ENCODE results near the gene CRB3. TPM values are rescaled to one million over a fixed set of nuclear protein-coding genes. Genes with fewer than 3 reads are reported as not detected.

The CRB3 gene
- total RNA-seq, 4 donors from 2014 or later, result 57.9 to 391 (median 229) TPM

DNA sequence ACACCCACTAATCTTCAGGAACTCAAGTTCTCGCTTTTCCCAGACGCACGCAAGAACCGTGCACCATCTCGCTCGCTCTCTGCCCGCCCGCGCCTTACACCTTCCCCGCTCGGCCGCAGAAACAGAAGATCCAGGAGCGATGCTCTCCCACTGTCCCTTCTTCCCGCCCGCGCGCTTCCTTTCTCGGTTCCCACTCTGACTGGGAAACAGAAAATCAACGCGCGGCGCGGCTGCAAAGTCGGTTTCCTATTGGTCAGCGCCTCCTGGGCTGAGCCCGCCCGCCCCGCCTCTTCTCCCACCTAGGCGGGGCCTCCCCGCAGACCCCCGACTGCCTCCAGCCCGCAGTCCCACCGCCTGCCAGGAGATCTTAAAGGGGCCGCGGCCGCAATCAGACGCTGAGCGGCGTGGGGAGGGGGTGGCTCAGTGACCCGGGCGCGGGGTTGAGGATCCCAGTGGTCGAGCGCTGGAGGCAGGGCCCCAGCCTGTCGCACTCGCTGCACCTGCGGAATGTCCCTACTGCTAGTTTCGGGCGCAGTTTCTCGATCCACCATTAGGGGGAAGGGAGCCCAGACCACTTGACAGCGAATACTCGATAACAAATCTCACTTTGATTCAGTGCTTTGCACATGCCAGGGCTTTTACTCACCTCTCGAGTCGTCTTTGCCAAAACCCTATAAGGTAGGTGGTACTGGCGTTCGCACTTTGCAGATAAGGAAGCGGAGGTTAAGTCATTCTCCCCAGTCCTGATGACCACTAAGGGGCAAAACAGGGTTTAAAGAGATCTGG, 3.8 kb upstream of the CRB3 start:
- TF ChIP-seq POLR2A (IDR thresholded peaks at IDR 0.05) (peak; percentile 77), EP300 (IDR thresholded peaks at IDR 0.05; ENCODE audit: low read depth) (no peak), CTCF (IDR thresholded peaks at IDR 0.05) (peak; percentile 61 to 94 (median 68)), POLR2AphosphoS5 (IDR thresholded peaks at IDR 0.05) (peak; percentile 1 to 72 (median 61))
- H3K9me3 ChIP-seq, result no peaks in the 10 kb centered on the region
- peaks cover 15% of the 10 kb centered on the region for H3K27me3 ChIP-seq
- peak overlapping the region; percentile 82 to 92 (median 90) for H3K27ac ChIP-seq
- peak; percentile 98 for DNase-seq
- 0 to 1% methylated on average over 3 to 56 of the region's 57 CpGs for WGBS, 2 donors (ENCODE audit: low coverage in 1 of 2)
- peaks cover 9 to 35% (median 27%) of the 10 kb centered on the region in 4 donors for H3K4me1 ChIP-seq
- intact Hi-C loops (cut with DNase I; ENCODE audit: low total_unique reads) (loop anchor here (5.0 kb wide), 1 partner anchor 1412 kb away; the partner anchor contains the start of gene PRR36), in situ Hi-C loops (cut with MboI; ENCODE audit: low pct_ligation_motif_present in 1 of 4, low pct_unique_long_range_greater_than_20kb in 1 of 4, low sequenced_read_pairs in 3 of 4) (no loop called here)
- peak overlapping the region; percentile 50 to 86 (median 77) for H3K4me3 ChIP-seq
- H3K36me3 ChIP-seq, result peaks cover 0 to under 1% (median 0%) of the 10 kb centered on the region in 4 donors

DNA sequence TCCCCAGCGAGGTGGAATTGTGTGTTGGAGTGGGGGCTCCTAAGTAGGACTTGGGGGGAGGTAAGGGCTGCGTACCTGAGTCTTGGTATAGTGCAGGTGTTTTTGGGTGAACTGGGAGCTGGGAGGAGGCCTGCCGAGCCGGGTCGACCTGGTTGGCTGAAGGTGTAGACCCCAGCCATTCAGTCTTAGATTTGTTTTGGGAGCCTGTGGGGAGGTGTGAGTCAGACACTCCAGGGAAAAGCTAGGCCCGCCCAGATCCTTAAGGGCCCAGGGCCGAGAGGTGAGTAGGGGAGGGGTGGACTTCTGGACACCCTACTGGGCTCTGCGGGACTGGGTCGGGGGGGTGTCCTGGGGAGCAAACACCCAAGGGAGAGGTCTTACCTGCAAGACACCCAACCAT, 935 bp downstream of the CRB3 start:
- peaks cover 0 to 5% (median 0%) of the 10 kb centered on the region in 4 donors for H3K36me3 ChIP-seq
- WGBS, 2 donors (ENCODE audit: low coverage in 1 of 2), result 20 to 32% methylated on average over 1 to 9 of the region's 9 CpGs
- DNase-seq, result peak; percentile 35
- peaks cover 0 to 21% (median 14%) of the 10 kb centered on the region in 4 donors for H3K4me1 ChIP-seq
- no peak for TF ChIP-seq EP300 (IDR thresholded peaks at IDR 0.05; ENCODE audit: low read depth)
- no peak for TF ChIP-seq POLR2A (IDR thresholded peaks at IDR 0.05)
- TF ChIP-seq POLR2AphosphoS5 (IDR thresholded peaks at IDR 0.05), result no peak
- TF ChIP-seq CTCF (IDR thresholded peaks at IDR 0.05), result no peak
- H3K4me3 ChIP-seq, result peak overlapping the region; percentile 25 to 57 (median 52)
- H3K9me3 ChIP-seq, result no peaks in the 10 kb centered on the region
- intact Hi-C loops (cut with DNase I; ENCODE audit: low total_unique reads), result no loop called here
- peak overlapping the region; percentile 83 to 89 (median 86) for H3K27ac ChIP-seq
- in situ Hi-C loops (cut with MboI; ENCODE audit: low pct_ligation_motif_present in 1 of 4, low pct_unique_long_range_greater_than_20kb in 1 of 4, low sequenced_read_pairs in 3 of 4), result no loop called here
- peaks cover 15% of the 10 kb centered on the region for H3K27me3 ChIP-seq

DNA sequence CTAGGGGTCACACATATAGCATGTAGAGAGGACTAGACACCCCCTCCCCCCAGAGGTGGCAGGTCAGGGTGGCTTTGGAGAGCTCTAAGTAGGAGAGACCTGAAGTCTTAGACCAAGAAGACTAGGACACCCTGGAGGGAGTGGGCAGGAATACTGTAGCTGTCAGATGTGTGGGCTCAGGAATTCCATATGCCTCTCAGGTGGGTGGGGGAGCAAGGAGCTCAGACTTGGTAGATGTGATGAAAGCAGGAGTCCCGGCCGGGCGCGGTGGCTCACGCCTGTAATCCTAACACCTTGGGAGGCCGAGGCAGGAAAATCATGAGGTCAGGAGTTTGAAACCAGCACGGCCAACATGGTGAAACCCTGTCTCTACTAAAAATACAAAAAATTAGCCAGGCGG, 1.6 kb downstream of the CRB3 start:
- WGBS, 2 donors (ENCODE audit: low coverage in 1 of 2), result 88% methylated on average over 8 of the region's 8 CpGs; no CpG with 5 or more reads in 1 of the 2 donors
- Histone ChIP-seq H3K27ac (no peak overlapping the region), H3K4me3 (peak overlapping the region in 1 of 4 donors; percentile 56), H3K4me1 (peaks cover 0 to 19% (median 13%) of the 10 kb centered on the region in 4 donors), H3K27me3 (peaks cover 15% of the 10 kb centered on the region), H3K9me3 (no peaks in the 10 kb centered on the region), H3K36me3 (peaks cover 0 to 5% (median 0%) of the 10 kb centered on the region in 4 donors)
- in situ Hi-C loops (cut with MboI; ENCODE audit: low pct_ligation_motif_present in 1 of 4, low pct_unique_long_range_greater_than_20kb in 1 of 4, low sequenced_read_pairs in 3 of 4), result no loop called here
- DNase-seq, result no peak
- no peak for TF ChIP-seq EP300 (IDR thresholded peaks at IDR 0.05; ENCODE audit: low read depth)
- TF ChIP-seq POLR2A (IDR thresholded peaks at IDR 0.05), result no peak
- no peak for TF ChIP-seq POLR2AphosphoS5 (IDR thresholded peaks at IDR 0.05)
- TF ChIP-seq CTCF (IDR thresholded peaks at IDR 0.05), result no peak
- intact Hi-C loops (cut with DNase I; ENCODE audit: low total_unique reads), result no loop called here

- Histone ChIP-seq H3K4me1 (peaks cover 0 to 17% (median 11%) of the 10 kb centered on the region in 4 donors), H3K9me3 (no peaks in the 10 kb centered on the region), H3K4me3 (no peak overlapping the region), H3K27ac (no peak overlapping the region), H3K27me3 (peaks cover 15% of the 10 kb centered on the region), H3K36me3 (peaks cover 0 to 5% (median 0%) of the 10 kb centered on the region in 4 donors)
- TF ChIP-seq POLR2AphosphoS5 (IDR thresholded peaks at IDR 0.05), result no peak
- TF ChIP-seq CTCF (IDR thresholded peaks at IDR 0.05), result no peak
- TF ChIP-seq EP300 (IDR thresholded peaks at IDR 0.05; ENCODE audit: low read depth), result no peak
- TF ChIP-seq POLR2A (IDR thresholded peaks at IDR 0.05), result no peak
- intact Hi-C loops (cut with DNase I; ENCODE audit: low total_unique reads) (no loop called here), in situ Hi-C loops (cut with MboI; ENCODE audit: low pct_ligation_motif_present in 1 of 4, low pct_unique_long_range_greater_than_20kb in 1 of 4, low sequenced_read_pairs in 3 of 4) (no loop called here)
- 50 to 90% methylated on average over 2 to 21 of the region's 21 CpGs for WGBS, 2 donors (ENCODE audit: low coverage in 1 of 2)
- no peak for DNase-seq
Measured at GRCh38 chr19:6466526-6467248, 2.6 kb downstream of the CRB3 start.
